ENCODE measurements around the gene ART3.

Gene ART3

DNA sequence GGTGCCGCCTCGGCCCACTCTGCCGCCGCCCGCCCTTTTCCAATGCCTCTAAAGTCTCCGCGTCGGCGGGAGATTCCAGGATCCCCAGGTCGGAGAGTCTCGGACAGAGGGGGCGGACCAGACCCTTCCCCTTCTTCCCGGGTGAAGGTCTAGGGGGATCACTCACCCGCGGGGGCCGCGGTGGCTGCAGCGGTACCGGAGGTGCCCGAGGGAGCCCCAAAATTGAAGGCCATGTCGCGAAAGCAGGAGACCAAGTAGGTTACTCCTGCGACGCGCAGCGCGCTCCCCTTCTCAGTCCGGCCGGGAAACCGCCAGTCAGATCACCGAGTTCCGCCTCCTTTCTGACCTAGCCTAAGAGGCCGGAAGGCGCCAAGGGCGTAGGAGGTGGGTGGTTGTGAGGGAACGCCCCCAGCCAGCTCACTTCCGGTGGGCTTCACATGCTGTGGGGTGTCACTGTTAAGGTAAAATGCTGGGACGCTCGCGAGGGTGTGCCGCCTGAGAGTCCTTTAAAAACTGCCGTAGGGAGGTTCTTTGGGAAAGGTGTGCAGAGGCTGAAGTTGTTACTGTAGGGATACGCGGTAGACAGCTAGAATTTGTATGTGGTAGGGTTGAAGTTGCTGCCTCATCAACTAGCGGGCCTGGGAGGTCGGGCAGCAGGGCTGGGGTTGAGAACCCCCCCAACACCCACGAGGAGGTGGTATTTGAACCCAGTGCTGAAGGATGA, 73.8 kb downstream of the ART3 start, which contains the start of gene NUP54:
TSS of gene NUP54 (minus strand) at position 256 of the 724 bp plus-strand sequence. CDS start at position 233, 23 bp downstream.
- Mint-ChIP-seq H3K27ac (peak within 1 kb of the TSS; percentile 95), H3K4me3 (peak within 1 kb of the TSS; percentile 97), H3K9me3 (no peaks in the 10 kb centered on the region), H3K4me1 (ENCODE audit: low read depth) (peaks cover 23% of the 10 kb centered on the region), H3K36me3 (ENCODE audit: low read depth) (peaks cover 11% of the 10 kb centered on the region), H3K27me3 (ENCODE audit: low read depth) (peaks cover 5% of the 10 kb centered on the region)

DNA sequence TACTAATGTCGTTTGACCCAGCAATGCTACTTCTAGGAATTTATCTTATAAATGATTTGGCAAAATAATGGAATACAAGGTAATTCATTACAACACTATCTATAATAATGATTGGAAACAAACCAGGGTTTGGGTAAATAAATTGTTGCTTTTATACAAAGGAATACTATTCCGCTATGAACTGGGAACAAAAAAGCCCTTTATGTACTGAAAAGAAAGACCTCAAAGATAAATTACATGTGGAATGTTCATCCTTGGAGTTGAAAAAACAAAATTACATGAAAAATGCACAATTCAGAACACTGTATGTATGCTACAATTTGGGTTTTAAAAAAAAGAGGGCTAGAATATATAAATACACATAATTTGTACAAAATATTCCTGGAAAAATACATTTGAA, 78.8 kb downstream of the ART3 start:
- peaks cover 5% of the 10 kb centered on the region for H3K27me3 Mint-ChIP-seq (ENCODE audit: low read depth)
- no peaks in the 10 kb centered on the region for H3K9me3 Mint-ChIP-seq
- H3K27ac Mint-ChIP-seq: no peak overlapping the region
- peaks cover 5% of the 10 kb centered on the region for H3K36me3 Mint-ChIP-seq (ENCODE audit: low read depth)
- peaks cover 9% of the 10 kb centered on the region for H3K4me1 Mint-ChIP-seq (ENCODE audit: low read depth)
- no peak overlapping the region for H3K4me3 Mint-ChIP-seq

DNA sequence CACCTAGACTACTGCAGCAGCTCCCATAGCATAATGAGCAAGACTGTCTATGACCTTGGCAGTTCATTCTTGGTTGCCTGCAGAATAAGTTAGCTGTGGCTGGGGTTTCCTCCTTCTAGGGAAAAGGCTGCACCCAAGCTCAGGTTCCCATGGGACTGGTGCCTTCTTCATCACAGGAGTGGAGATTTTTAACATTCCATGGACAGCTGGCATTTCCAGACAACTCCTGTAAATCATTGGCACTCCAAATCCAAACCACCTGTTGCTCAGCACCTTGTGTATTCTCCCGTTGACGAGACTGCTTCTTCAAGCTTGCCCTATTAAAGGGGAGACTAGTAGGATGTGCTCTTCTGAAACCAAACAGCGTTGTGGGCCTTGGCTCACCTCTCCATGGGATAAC, 81.5 kb downstream of the ART3 start:
- Mint-ChIP-seq H3K9me3 (no peaks in the 10 kb centered on the region), H3K4me3 (no peak overlapping the region), H3K4me1 (ENCODE audit: low read depth) (no peaks in the 10 kb centered on the region), H3K36me3 (ENCODE audit: low read depth) (peaks cover 2% of the 10 kb centered on the region), H3K27me3 (ENCODE audit: low read depth) (peaks cover 5% of the 10 kb centered on the region), H3K27ac (no peak overlapping the region)

DNA sequence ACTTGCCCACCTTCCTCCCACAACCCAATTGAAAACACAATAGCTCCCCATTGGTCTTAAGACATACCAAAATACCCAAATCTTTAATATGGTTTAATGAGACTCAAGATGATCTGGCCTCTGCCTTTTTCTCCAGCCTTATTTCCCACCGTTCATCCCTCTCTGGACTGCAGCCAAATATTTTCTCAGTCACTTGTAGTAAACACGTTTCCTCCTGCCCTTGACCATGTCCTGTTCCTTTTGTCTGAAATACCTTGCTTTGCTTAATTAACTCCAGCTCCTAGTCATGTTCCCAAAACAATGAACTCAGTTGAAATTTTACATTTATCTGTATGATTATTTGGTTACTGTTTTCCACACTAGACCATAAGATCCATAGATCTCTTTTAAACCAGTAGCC, 82.1 kb downstream of the ART3 start:
- Mint-ChIP-seq H3K36me3 (ENCODE audit: low read depth) (peaks cover 2% of the 10 kb centered on the region), H3K27ac (no peak overlapping the region), H3K4me1 (ENCODE audit: low read depth) (no peaks in the 10 kb centered on the region), H3K27me3 (ENCODE audit: low read depth) (peaks cover 5% of the 10 kb centered on the region), H3K4me3 (no peak overlapping the region), H3K9me3 (no peaks in the 10 kb centered on the region)

DNA sequence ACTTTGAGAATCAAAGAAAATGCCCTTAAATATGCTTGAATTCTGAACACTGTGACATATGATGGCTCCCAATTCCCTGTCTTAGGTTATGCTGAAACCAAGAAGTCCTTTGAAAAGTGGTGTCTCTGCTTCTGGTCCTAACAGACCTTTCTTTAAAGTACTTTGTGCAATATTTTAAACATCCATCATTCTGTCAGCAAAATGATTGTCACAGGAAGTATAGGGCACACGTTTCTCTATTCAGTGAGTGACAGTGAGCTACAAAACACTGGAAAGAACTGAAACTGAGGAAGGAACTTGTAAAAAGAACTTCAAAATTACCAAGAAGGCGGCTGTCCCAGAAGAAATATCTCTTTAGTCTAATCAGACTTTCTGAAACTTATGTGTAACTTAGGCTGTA, 85.8 kb downstream of the ART3 start:
- no peaks in the 10 kb centered on the region for H3K27me3 Mint-ChIP-seq (ENCODE audit: low read depth)
- H3K9me3 Mint-ChIP-seq: no peaks in the 10 kb centered on the region
- H3K36me3 Mint-ChIP-seq (ENCODE audit: low read depth): peaks cover 9% of the 10 kb centered on the region
- no peak overlapping the region for H3K4me3 Mint-ChIP-seq
- H3K4me1 Mint-ChIP-seq (ENCODE audit: low read depth): no peaks in the 10 kb centered on the region
- no peak overlapping the region for H3K27ac Mint-ChIP-seq

All from T-helper 1 cell treated with Interleukin-12 subunit alpha and Interleukin-12 subunit beta and Interleukin-4 antibody, amounts not matched to agents 30 μg/mL and 1 μg/mL, for 36 hours (primary cell).